ENCODE measurements around the gene SORCS1. TPM values are rescaled to one million over a fixed set of nuclear protein-coding genes. Genes with fewer than 3 reads are reported as not detected.

SORCS1 gene
- total RNA-seq, 1 donor from 2014 or later = 0.23 TPM

DNA sequence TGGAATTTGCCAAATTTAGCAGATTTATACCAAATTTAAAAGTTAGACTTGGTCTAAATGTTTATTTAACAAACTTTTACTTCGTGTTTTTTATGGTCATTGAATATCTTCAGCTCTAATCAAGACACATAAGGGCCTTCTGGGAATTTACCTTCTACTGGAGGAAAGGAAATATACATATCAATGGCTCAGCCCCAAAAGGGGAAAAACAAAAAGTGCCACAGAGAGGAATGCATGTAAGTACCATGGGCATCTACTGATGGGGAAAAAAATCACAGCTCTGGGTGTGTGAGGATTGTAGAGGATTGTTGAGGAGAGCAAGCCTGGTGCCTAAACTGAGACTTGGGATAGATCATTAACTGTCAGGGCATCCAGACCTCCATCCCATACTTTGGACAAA lies 260.3 kb downstream of the SORCS1 start:
- TF ChIP-seq, protein P1, sequence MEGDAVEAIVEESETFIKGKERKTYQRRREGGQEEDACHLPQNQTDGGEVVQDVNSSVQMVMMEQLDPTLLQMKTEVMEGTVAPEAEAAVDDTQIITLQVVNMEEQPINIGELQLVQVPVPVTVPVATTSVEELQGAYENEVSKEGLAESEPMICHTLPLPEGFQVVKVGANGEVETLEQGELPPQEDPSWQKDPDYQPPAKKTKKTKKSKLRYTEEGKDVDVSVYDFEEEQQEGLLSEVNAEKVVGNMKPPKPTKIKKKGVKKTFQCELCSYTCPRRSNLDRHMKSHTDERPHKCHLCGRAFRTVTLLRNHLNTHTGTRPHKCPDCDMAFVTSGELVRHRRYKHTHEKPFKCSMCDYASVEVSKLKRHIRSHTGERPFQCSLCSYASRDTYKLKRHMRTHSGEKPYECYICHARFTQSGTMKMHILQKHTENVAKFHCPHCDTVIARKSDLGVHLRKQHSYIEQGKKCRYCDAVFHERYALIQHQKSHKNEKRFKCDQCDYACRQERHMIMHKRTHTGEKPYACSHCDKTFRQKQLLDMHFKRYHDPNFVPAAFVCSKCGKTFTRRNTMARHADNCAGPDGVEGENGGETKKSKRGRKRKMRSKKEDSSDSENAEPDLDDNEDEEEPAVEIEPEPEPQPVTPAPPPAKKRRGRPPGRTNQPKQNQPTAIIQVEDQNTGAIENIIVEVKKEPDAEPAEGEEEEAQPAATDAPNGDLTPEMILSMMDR (IDR thresholded peaks at IDR 0.05) = no peak
- intact Hi-C loops (cut with DNase I) = no loop called here
- no peaks in the 10 kb centered on the region for H3K4me1 ChIP-seq
- H3K9me3 ChIP-seq = no peaks in the 10 kb centered on the region
- no peak for DNase-seq
- no peaks in the 10 kb centered on the region for H3K27me3 ChIP-seq
- H3K36me3 ChIP-seq = no peaks in the 10 kb centered on the region
- H3K27ac ChIP-seq = no peak overlapping the region
- no peak for ATAC-seq
- no peak overlapping the region for H3K4me3 ChIP-seq

DNA sequence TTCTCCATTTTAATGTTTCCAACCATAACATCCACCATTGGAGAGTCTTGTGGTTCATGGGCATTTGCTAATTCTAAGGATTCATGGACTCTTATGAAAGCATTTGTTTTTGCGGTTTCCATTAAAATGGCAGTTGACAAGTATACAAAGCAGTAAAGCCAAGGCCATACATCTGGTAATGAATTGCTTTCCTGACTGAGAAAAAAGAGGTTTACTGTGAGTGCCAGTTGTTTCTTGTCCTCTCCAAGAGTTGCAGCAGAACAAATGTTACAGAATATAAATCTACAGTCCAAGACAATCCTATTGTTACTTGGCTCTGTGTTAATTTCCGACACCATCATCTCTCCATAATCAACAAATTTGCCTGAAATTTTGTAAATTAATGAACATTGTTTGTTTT lies 261.3 kb downstream of the SORCS1 start:
- Histone ChIP-seq H3K27ac (no peak overlapping the region), H3K4me1 (no peaks in the 10 kb centered on the region), H3K27me3 (no peaks in the 10 kb centered on the region), H3K36me3 (no peaks in the 10 kb centered on the region), H3K4me3 (no peak overlapping the region), H3K9me3 (no peaks in the 10 kb centered on the region)
- intact Hi-C loops (cut with DNase I) = no loop called here
- DNase-seq = no peak
- ATAC-seq = no peak
- TF ChIP-seq, protein P1 (IDR thresholded peaks at IDR 0.05) = no peak

DNA sequence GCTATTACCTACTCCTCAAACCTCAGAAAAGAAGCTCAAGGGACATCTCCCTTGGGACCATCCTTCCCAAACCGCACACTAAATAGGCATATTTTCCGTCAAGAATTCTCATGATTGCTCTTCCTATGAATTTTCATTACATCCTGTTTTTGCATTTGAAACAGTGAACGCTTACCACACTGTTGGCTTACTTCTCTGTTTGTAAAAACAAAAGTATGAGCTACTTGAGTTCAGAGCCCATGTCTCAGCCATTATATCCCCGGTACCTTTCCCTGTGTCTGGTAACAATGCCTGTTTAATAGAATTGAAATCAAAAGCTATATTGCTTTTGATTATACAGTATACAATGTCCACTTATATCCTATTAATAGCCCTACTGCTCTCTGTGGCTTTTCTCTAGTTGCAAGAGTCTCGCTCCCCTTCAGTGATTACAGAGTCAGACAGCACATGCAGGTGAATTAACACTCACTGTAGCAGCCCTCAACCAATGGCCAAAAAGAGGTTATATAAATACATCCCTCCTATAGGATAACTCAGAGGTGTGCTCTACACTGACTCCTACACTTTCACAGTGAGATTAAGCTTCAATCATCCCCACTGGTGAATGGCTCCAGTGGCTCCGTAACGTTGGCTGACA lies 264.4 kb downstream of the SORCS1 start:
- Histone ChIP-seq H3K27me3 (no peaks in the 10 kb centered on the region), H3K36me3 (no peaks in the 10 kb centered on the region), H3K27ac (no peak overlapping the region), H3K4me3 (no peak overlapping the region), H3K4me1 (no peaks in the 10 kb centered on the region), H3K9me3 (no peaks in the 10 kb centered on the region)
- ATAC-seq = no peak
- TF ChIP-seq, protein P1 (IDR thresholded peaks at IDR 0.05) = no peak
- no peak for DNase-seq
- intact Hi-C loops (cut with DNase I) = no loop called here

DNA sequence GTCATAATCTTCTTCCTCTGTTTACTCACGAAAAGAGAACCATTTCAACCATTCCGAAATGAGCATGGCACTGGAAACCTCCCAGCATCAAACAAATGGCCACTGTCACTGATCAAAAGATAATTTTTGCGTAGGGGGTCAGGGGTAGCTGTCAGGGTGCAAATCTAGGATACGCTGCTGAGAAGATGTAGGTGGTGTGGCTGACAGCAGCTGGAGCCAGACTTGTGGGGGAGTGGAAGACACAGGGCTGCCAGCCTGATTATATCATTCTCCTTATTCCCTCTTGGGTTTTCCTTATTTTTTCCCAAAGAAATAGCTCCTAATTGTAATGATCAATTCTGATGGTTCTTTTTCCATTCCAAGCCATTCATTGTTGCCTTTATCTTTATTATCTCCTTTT lies 266.1 kb downstream of the SORCS1 start:
- H3K4me3 ChIP-seq = no peak overlapping the region
- ATAC-seq (no peak), DNase-seq (no peak)
- H3K4me1 ChIP-seq = no peaks in the 10 kb centered on the region
- H3K36me3 ChIP-seq = no peaks in the 10 kb centered on the region
- H3K27me3 ChIP-seq = no peaks in the 10 kb centered on the region
- H3K27ac ChIP-seq = no peak overlapping the region
- H3K9me3 ChIP-seq = no peaks in the 10 kb centered on the region
- intact Hi-C loops (cut with DNase I) = no loop called here
- TF ChIP-seq, protein P1 (IDR thresholded peaks at IDR 0.05) = no peak

DNA sequence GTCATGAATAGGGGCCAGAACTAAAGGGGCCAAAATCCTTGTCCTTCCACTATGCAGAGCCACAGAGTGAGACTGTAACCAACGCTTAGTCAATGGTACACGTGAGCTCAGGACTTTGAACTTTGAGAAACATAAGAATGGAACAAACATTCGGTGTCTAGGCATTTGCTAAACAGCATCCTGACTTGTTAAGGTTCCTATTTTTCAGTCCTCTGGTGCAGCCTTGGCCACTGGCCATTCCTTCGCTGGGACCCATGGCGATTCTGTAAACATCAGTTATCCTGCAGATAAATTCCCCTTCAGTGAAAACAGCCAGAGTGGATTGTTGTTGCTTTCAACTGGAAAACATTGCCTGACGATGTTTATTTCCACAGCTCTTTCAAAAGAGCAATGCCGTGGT lies 266.8 kb downstream of the SORCS1 start:
- TF ChIP-seq, protein P1 (IDR thresholded peaks at IDR 0.05) = no peak

DNA sequence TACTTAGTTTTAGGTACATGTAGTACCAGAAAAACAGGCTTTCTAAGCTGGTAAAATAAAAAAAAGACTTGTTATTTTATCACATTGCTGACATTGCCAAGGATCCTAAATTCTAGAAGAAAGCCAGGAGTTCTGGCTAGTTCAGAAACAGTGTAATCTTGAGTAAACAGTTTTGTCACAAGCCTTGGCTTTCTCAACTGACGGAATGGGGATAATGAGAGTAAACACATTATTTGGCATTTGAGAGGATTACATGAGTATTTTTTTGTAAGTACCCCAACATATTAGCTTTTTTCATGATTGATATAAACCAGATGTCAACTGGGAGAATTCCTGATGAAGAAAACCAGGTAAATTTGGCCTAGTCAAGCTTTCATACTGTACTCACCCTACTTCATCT lies 269.8 kb downstream of the SORCS1 start:
- intact Hi-C loops (cut with DNase I) = no loop called here
- H3K4me3 ChIP-seq = no peak overlapping the region
- no peak for ATAC-seq
- TF ChIP-seq, protein P1 (IDR thresholded peaks at IDR 0.05) = no peak
- no peak overlapping the region for H3K27ac ChIP-seq
- H3K9me3 ChIP-seq = no peaks in the 10 kb centered on the region
- H3K4me1 ChIP-seq = no peaks in the 10 kb centered on the region
- H3K27me3 ChIP-seq = no peaks in the 10 kb centered on the region
- H3K36me3 ChIP-seq = no peaks in the 10 kb centered on the region
- no peak for DNase-seq

More for the DNA sequence above, 266.8 kb downstream of the SORCS1 start:
- Histone ChIP-seq H3K27me3 (no peaks in the 10 kb centered on the region), H3K4me1 (no peaks in the 10 kb centered on the region), H3K4me3 (no peak overlapping the region), H3K27ac (no peak overlapping the region), H3K9me3 (no peaks in the 10 kb centered on the region), H3K36me3 (no peaks in the 10 kb centered on the region)
- intact Hi-C loops (cut with DNase I) = no loop called here
- no peak for ATAC-seq
- DNase-seq = no peak
